CD8-positive, alpha-beta memory T cell (primary cell): ENCODE results near the gene STARD13. TPM values are rescaled to one million over a fixed set of nuclear protein-coding genes. Genes with fewer than 3 reads are reported as not detected.

Source experiments
- CTCF ChIA-PET: fragments of 350-600 bp; sonication (Branson Sonifier 250); formaldehyde crosslinking; loops from one replicate; lab custom pipeline; 2021; ENCODE audit warnings: antibody characterized with exemption; lab: Charles Lee
- POLR2A ChIA-PET: fragments of 350-600 bp; sonication (Branson Sonifier 250); formaldehyde crosslinking; loops from one replicate; lab custom pipeline; 2021; ENCODE audit warnings: antibody characterized with exemption; lab: Charles Lee
- DNase-seq, 5 donors: peaks; one replicate each; pipeline versions ENCODE4 v3.0.0 to v3.0.0-alpha.2; 2020 to 2022; ENCODE audit warnings: mixed read lengths in 1 of 5
- H3K27ac ChIP-seq: one replicate; pipeline ENCODE4 v1.7.0; 2013; ENCODE audit warnings: low read depth, mild to moderate bottlenecking, low read length, moderate library complexity
- H3K27me3 ChIP-seq: 2 replicates; pipeline ENCODE4 v1.7.0; 2013; ENCODE audit warnings: low read length, mild to moderate bottlenecking; ENCODE audit not compliant: insufficient read depth, poor library complexity, severe bottlenecking
- H3K36me3 ChIP-seq: 2 replicates; pipeline ENCODE4 v1.7.0; 2013; ENCODE audit warnings: mild to moderate bottlenecking, low read length, moderate library complexity; ENCODE audit not compliant: insufficient read depth
- H3K4me1 ChIP-seq: 2 replicates; pipeline ENCODE4 v1.7.0; 2013; ENCODE audit warnings: mild to moderate bottlenecking, low read length, moderate library complexity; ENCODE audit not compliant: insufficient read depth
- H3K4me3 ChIP-seq: 2 replicates; pipeline ENCODE4 v1.7.0; 2013; ENCODE audit warnings: mild to moderate bottlenecking, low read length
- H3K9me3 ChIP-seq: 2 replicates; pipeline ENCODE4 v1.7.0; 2013; ENCODE audit warnings: mild to moderate bottlenecking, low read length
- H3K27ac Mint-ChIP-seq, 8 donors: one replicate each; pipeline ENCODE4 v1.8.0; 2020 to 2021; ENCODE audit warnings: mixed read lengths in 8 of 8, mild to moderate bottlenecking in 6 of 8, inconsistent platforms in 3 of 8, moderate library complexity in 3 of 8
- H3K27me3 Mint-ChIP-seq, 2 donors: one replicate each; pipeline ENCODE4 v1.8.0; 2020 to 2021; ENCODE audit warnings: mixed read lengths in 2 of 2, mild to moderate bottlenecking in 1 of 2, moderate library complexity in 1 of 2
- H3K36me3 Mint-ChIP-seq, 3 donors: one replicate each; pipeline ENCODE4 v1.8.0; 2020 to 2021; ENCODE audit warnings: mixed read lengths in 3 of 3, inconsistent platforms in 1 of 3, mild to moderate bottlenecking in 1 of 3
- H3K4me1 Mint-ChIP-seq, 3 donors: one replicate each; pipeline ENCODE4 v1.8.0; 2020 to 2021; ENCODE audit warnings: mixed read lengths in 3 of 3, inconsistent platforms in 1 of 3, mild to moderate bottlenecking in 1 of 3
- H3K4me3 Mint-ChIP-seq, 7 donors: one replicate each; pipeline ENCODE4 v1.8.0; 2020 to 2021; ENCODE audit warnings: mixed read lengths in 7 of 7, mild to moderate bottlenecking in 6 of 7, moderate library complexity in 4 of 7, inconsistent platforms in 2 of 7
- H3K9me3 Mint-ChIP-seq, 5 donors: one replicate each; pipeline ENCODE4 v1.8.0; 2020 to 2022; ENCODE audit warnings: mixed read lengths in 5 of 5, mild to moderate bottlenecking in 3 of 5, moderate library complexity in 2 of 5, inconsistent platforms in 1 of 5
- polyA plus RNA-seq: library from polyadenylated mRNA; unstranded; fragments of 300-500 nt; fragmentation: Illumina TruSeq; gene quantifications from one replicate; pipeline ENCODE4 v1.2.3, GENCODE V29; 2021
- total RNA-seq, 2 experiments: library from RNA; stranded (reverse); gene quantifications; one replicate each; pipeline ENCODE4 v1.2.3, GENCODE V29; 2021

Gene STARD13
- total and polyA plus RNA-seq, 3 experiments from 2014 or later, result 0.40 to 0.48 TPM; not detected in 1

GRCh38 chr13:33146843-33147611 is 138.5 kb downstream of the STARD13 start:
- Histone ChIP-seq H3K9me3 (no peaks in the 10 kb centered on the region), H3K4me3 (no peak overlapping the region), H3K27ac (no peak overlapping the region), H3K27me3 (no peaks in the 10 kb centered on the region), H3K4me1 (no peaks in the 10 kb centered on the region), H3K36me3 (no peaks in the 10 kb centered on the region)
- H3K27ac Mint-ChIP-seq, result no peak overlapping the region
- ChIA-PET POLR2A (no interaction called here), CTCF (no interaction called here)
- DNase-seq, result no peak
- H3K27me3 Mint-ChIP-seq, result peaks cover 0 to 6% of the 10 kb centered on the region in 2 donors
- no peaks in the 10 kb centered on the region for H3K4me1 Mint-ChIP-seq
- no peaks in the 10 kb centered on the region for H3K9me3 Mint-ChIP-seq
- no peaks in the 10 kb centered on the region for H3K36me3 Mint-ChIP-seq
- no peak overlapping the region for H3K4me3 Mint-ChIP-seq

- Mint-ChIP-seq H3K4me1 (no peaks in the 10 kb centered on the region), H3K27me3 (peaks cover 0 to 2% of the 10 kb centered on the region in 2 donors), H3K4me3 (no peak overlapping the region), H3K36me3 (no peaks in the 10 kb centered on the region), H3K9me3 (no peaks in the 10 kb centered on the region), H3K27ac (no peak overlapping the region)
- no peak for DNase-seq
- ChIA-PET CTCF (no interaction called here), POLR2A (no interaction called here)
- Histone ChIP-seq H3K4me3 (no peak overlapping the region), H3K27me3 (no peaks in the 10 kb centered on the region), H3K9me3 (no peaks in the 10 kb centered on the region), H3K27ac (no peak overlapping the region), H3K4me1 (no peaks in the 10 kb centered on the region), H3K36me3 (no peaks in the 10 kb centered on the region)
Observed at GRCh38 chr13:33145667-33146066, 139.9 kb downstream of the STARD13 start.

- no peaks in the 10 kb centered on the region for H3K9me3 ChIP-seq
- Mint-ChIP-seq H3K4me1 (no peaks in the 10 kb centered on the region), H3K27ac (no peak overlapping the region), H3K4me3 (no peak overlapping the region), H3K36me3 (no peaks in the 10 kb centered on the region), H3K27me3 (peaks cover 0 to 2% of the 10 kb centered on the region in 2 donors), H3K9me3 (no peaks in the 10 kb centered on the region)
- POLR2A ChIA-PET, result no interaction called here
- H3K27me3 ChIP-seq, result no peaks in the 10 kb centered on the region
- no peak for DNase-seq
- H3K4me1 ChIP-seq, result no peaks in the 10 kb centered on the region
- H3K27ac ChIP-seq, result no peak overlapping the region
- H3K4me3 ChIP-seq, result no peak overlapping the region
- CTCF ChIA-PET, result no interaction called here
- no peaks in the 10 kb centered on the region for H3K36me3 ChIP-seq
Observed at GRCh38 chr13:33144358-33144784, 141.2 kb downstream of the STARD13 start.

- Histone ChIP-seq H3K9me3 (no peaks in the 10 kb centered on the region), H3K27me3 (no peaks in the 10 kb centered on the region), H3K36me3 (no peaks in the 10 kb centered on the region), H3K4me3 (no peak overlapping the region), H3K4me1 (no peaks in the 10 kb centered on the region), H3K27ac (no peak overlapping the region)
- no peak for DNase-seq
- Mint-ChIP-seq H3K27ac (no peak overlapping the region), H3K4me3 (no peak overlapping the region), H3K36me3 (no peaks in the 10 kb centered on the region), H3K9me3 (peaks cover 0 to 2% (median 0%) of the 10 kb centered on the region in 5 donors), H3K4me1 (no peaks in the 10 kb centered on the region), H3K27me3 (peaks cover 0 to under 1% of the 10 kb centered on the region in 2 donors)
- ChIA-PET CTCF (no interaction called here), POLR2A (no interaction called here)
Observed at GRCh38 chr13:33139780-33140535, 145.6 kb downstream of the STARD13 start.

- H3K4me3 ChIP-seq, result no peak overlapping the region
- CTCF ChIA-PET, result no interaction called here
- H3K36me3 ChIP-seq, result no peaks in the 10 kb centered on the region
- no peak overlapping the region for H3K4me3 Mint-ChIP-seq
- POLR2A ChIA-PET, result no interaction called here
- no peak for DNase-seq
- H3K27ac ChIP-seq, result no peak overlapping the region
- H3K27me3 Mint-ChIP-seq, result no peaks in the 10 kb centered on the region
- H3K9me3 Mint-ChIP-seq, result peaks cover 0 to 3% (median 0%) of the 10 kb centered on the region in 5 donors
- H3K27ac Mint-ChIP-seq, result no peak overlapping the region
- no peaks in the 10 kb centered on the region for H3K36me3 Mint-ChIP-seq
- no peaks in the 10 kb centered on the region for H3K4me1 ChIP-seq
- no peaks in the 10 kb centered on the region for H3K27me3 ChIP-seq
- H3K9me3 ChIP-seq, result no peaks in the 10 kb centered on the region
- H3K4me1 Mint-ChIP-seq, result no peaks in the 10 kb centered on the region
Observed at GRCh38 chr13:33139184-33139583, 146.4 kb downstream of the STARD13 start.

GRCh38 chr13:33138441-33138840 is 147.1 kb downstream of the STARD13 start:
- Histone ChIP-seq H3K4me3 (no peak overlapping the region), H3K27me3 (no peaks in the 10 kb centered on the region), H3K27ac (no peak overlapping the region), H3K4me1 (no peaks in the 10 kb centered on the region), H3K9me3 (no peaks in the 10 kb centered on the region), H3K36me3 (no peaks in the 10 kb centered on the region)
- no peak overlapping the region for H3K27ac Mint-ChIP-seq
- no peaks in the 10 kb centered on the region for H3K4me1 Mint-ChIP-seq
- no peaks in the 10 kb centered on the region for H3K36me3 Mint-ChIP-seq
- no peak for DNase-seq
- no peak overlapping the region for H3K4me3 Mint-ChIP-seq
- CTCF ChIA-PET, result no interaction called here
- H3K27me3 Mint-ChIP-seq, result no peaks in the 10 kb centered on the region
- POLR2A ChIA-PET, result no interaction called here
- peaks cover 0 to 3% (median 0%) of the 10 kb centered on the region in 5 donors for H3K9me3 Mint-ChIP-seq

GRCh38 chr13:33137721-33138120 is 147.8 kb downstream of the STARD13 start:
- POLR2A ChIA-PET, result no interaction called here
- no peaks in the 10 kb centered on the region for H3K4me1 Mint-ChIP-seq
- Histone ChIP-seq H3K4me1 (no peaks in the 10 kb centered on the region), H3K4me3 (no peak overlapping the region), H3K27ac (no peak overlapping the region), H3K9me3 (no peaks in the 10 kb centered on the region), H3K27me3 (no peaks in the 10 kb centered on the region), H3K36me3 (no peaks in the 10 kb centered on the region)
- CTCF ChIA-PET, result no interaction called here
- peaks cover 0 to 3% (median 0%) of the 10 kb centered on the region in 5 donors for H3K9me3 Mint-ChIP-seq
- no peak for DNase-seq
- H3K27ac Mint-ChIP-seq, result no peak overlapping the region
- peaks cover 0 to 1% of the 10 kb centered on the region in 2 donors for H3K27me3 Mint-ChIP-seq
- no peaks in the 10 kb centered on the region for H3K36me3 Mint-ChIP-seq
- no peak overlapping the region for H3K4me3 Mint-ChIP-seq

GRCh38 chr13:33135097-33135496 is 150.5 kb downstream of the STARD13 start:
- Histone ChIP-seq H3K36me3 (no peaks in the 10 kb centered on the region), H3K27ac (no peak overlapping the region), H3K4me1 (no peaks in the 10 kb centered on the region), H3K9me3 (no peaks in the 10 kb centered on the region), H3K4me3 (no peak overlapping the region), H3K27me3 (no peaks in the 10 kb centered on the region)
- ChIA-PET POLR2A (no interaction called here), CTCF (no interaction called here)
- Mint-ChIP-seq H3K27me3 (peaks cover 0 to 8% of the 10 kb centered on the region in 2 donors), H3K36me3 (no peaks in the 10 kb centered on the region), H3K27ac (no peak overlapping the region), H3K4me1 (no peaks in the 10 kb centered on the region), H3K4me3 (no peak overlapping the region), H3K9me3 (peaks cover 0 to 3% (median 0%) of the 10 kb centered on the region in 5 donors)
- DNase-seq, result no peak
